Activated B cell treated with CpG ODN at 0.5 μM for 24 hours (primary cell): Measurements from ENCODE around the gene LLCFC1. TPM values are rescaled to one million over a fixed set of nuclear protein-coding genes. Genes with fewer than 3 reads are reported as not detected.
"Not testable (repeated sequence)": the region's sequence is repeated elsewhere in the genome, so short reads cannot be mapped to it uniquely, and the experiment has no call there.

ENCODE experiments used
- ATAC-seq: fragments of 200-7000 bp; cut with Tn5 transposase; one replicate; pipeline ENCODE4 v1.10.0; 2021; ENCODE audit warnings: low read depth, mild to moderate bottlenecking, moderate library complexity
- CTCF ChIA-PET: fragments of 350-600 bp; sonication (Branson Sonifier 250); formaldehyde crosslinking; loops from one replicate; lab custom pipeline; 2021; ENCODE audit warnings: antibody characterized with exemption; lab: Charles Lee
- POLR2A ChIA-PET: fragments of 350-600 bp; sonication (Branson Sonifier 250); formaldehyde crosslinking; loops from one replicate; lab custom pipeline; 2021; ENCODE audit warnings: antibody characterized with exemption; lab: Charles Lee
- DNase-seq: peaks from one replicate; pipeline ENCODE4 v3.0.0; 2022
- H3K27ac Mint-ChIP-seq: one replicate; pipeline ENCODE4 v1.8.0; 2020; ENCODE audit warnings: mixed read lengths
- H3K27me3 Mint-ChIP-seq: one replicate; pipeline ENCODE4 v1.8.0; 2021; ENCODE audit warnings: mixed read lengths
- H3K36me3 Mint-ChIP-seq: one replicate; pipeline ENCODE4 v1.8.0; 2021; ENCODE audit warnings: low read depth, mixed read lengths
- H3K4me1 Mint-ChIP-seq: one replicate; pipeline ENCODE4 v1.8.0; 2021; ENCODE audit warnings: mixed read lengths
- H3K4me3 Mint-ChIP-seq: one replicate; pipeline ENCODE4 v1.8.0; 2020; ENCODE audit warnings: mild to moderate bottlenecking, mixed read lengths
- H3K9me3 Mint-ChIP-seq: one replicate; pipeline ENCODE4 v1.8.0; 2020; ENCODE audit warnings: mixed read lengths
- CTCF ChIP-seq: fragments of 200-600 bp; IDR thresholded peaks from one replicate; pipeline ENCODE4 v1.8.0; 2022; ENCODE audit warnings: antibody characterized with exemption, mild to moderate bottlenecking
- intact Hi-C: fragments of 100-400 bp; cut with micrococcal nuclease; formaldehyde crosslinking; loops from one replicate; pipeline ENCODE4 v1.15.1; 2024
- total RNA-seq: library from RNA; stranded (reverse); gene quantifications from 2 replicates; pipeline ENCODE4 v1.2.3, GENCODE V29; 2022

Gene LLCFC1
- total RNA-seq, 1 donor from 2014 or later = not detected

- no peak for TF ChIP-seq CTCF
- Mint-ChIP-seq H3K36me3 (no peaks in the 10 kb centered on the region), H3K27me3 (peaks cover 35% of the 10 kb centered on the region), H3K27ac (no peak overlapping the region), H3K4me3 (no peak overlapping the region), H3K9me3 (no peaks in the 10 kb centered on the region), H3K4me1 (no peaks in the 10 kb centered on the region)
- no peak for DNase-seq
- ATAC-seq = no peak
- intact Hi-C loops = no loop called here
- POLR2A ChIA-PET = no interaction called here
- CTCF ChIA-PET = no interaction called here
Measured at GRCh38 chr7:142963993-142964392, 24.7 kb downstream of the LLCFC1 start.

GRCh38 chr7:142964502-142965246, 25.4 kb downstream of the LLCFC1 start:
- Mint-ChIP-seq H3K4me1 (no peaks in the 10 kb centered on the region), H3K9me3 (no peaks in the 10 kb centered on the region), H3K36me3 (no peaks in the 10 kb centered on the region), H3K4me3 (no peak overlapping the region), H3K27me3 (peaks cover 33% of the 10 kb centered on the region), H3K27ac (no peak overlapping the region)
- CTCF ChIA-PET = no interaction called here
- POLR2A ChIA-PET = no interaction called here
- DNase-seq (no peak), ATAC-seq (no peak)
- no peak for TF ChIP-seq CTCF
- intact Hi-C loops = no loop called here

DNA sequence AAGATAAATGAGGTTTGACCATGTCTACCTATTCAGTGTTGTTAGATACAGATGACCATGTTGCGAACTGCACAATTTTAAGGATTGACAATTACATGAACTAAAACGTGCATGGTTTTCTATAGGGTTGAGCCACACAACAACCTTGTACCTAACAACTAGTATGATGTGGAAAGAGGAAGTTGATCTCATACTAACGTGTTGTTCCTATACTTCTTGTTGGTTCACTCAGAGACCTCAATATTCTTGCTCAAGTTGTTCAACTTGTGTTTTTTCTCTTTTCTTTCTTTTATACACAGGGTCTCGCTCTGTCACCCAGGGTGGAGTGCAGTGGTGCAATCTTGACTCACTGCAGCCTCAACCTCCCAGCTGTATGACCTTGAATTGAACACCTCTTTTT, 28.9 kb downstream of the LLCFC1 start:
- ChIA-PET POLR2A (no interaction called here), CTCF (no interaction called here)
- Mint-ChIP-seq H3K36me3 (no peaks in the 10 kb centered on the region), H3K27ac (no peak overlapping the region), H3K4me1 (no peaks in the 10 kb centered on the region), H3K4me3 (no peak overlapping the region), H3K27me3 (peaks cover 24% of the 10 kb centered on the region), H3K9me3 (no peaks in the 10 kb centered on the region)
- no peak for DNase-seq
- intact Hi-C loops = no loop called here
- no peak for ATAC-seq
- TF ChIP-seq CTCF = no peak

- Mint-ChIP-seq H3K27me3 (peaks cover 16% of the 10 kb centered on the region), H3K4me3 (no peak overlapping the region), H3K4me1 (no peaks in the 10 kb centered on the region), H3K36me3 (no peaks in the 10 kb centered on the region), H3K27ac (no peak overlapping the region), H3K9me3 (no peaks in the 10 kb centered on the region)
- DNase-seq (no peak), ATAC-seq (no peak)
- CTCF ChIA-PET = no interaction called here
- intact Hi-C loops = no loop called here
- no peak for TF ChIP-seq CTCF
- POLR2A ChIA-PET = no interaction called here
Measured at GRCh38 chr7:142969183-142969582, 29.9 kb downstream of the LLCFC1 start.

DNA sequence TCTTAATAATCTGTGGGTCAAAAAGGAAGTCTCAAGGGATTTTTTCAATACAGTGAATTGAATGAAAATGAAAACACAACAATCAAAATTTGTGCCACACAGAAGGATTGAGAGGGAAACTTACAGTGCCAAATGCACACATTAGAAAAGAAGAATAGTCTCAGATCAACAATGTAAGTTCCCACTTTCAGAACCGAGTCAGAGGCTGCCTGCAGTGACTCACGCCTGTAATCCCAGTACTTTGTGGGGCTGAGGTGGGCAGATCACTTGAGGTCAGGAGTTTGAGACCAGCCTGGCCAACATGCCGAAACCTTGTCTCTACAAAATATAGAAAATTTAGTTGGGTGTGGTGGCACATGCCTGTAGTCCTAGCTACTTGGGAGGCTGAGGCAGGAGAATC, 35.3 kb downstream of the LLCFC1 start:
- ATAC-seq = no peak
- DNase-seq = no peak
- no peak for TF ChIP-seq CTCF
- Mint-ChIP-seq H3K4me1 (no peaks in the 10 kb centered on the region), H3K36me3 (no peaks in the 10 kb centered on the region), H3K27ac (no peak overlapping the region), H3K27me3 (peaks cover 7% of the 10 kb centered on the region), H3K9me3 (peaks cover 5% of the 10 kb centered on the region), H3K4me3 (no peak overlapping the region)
- CTCF ChIA-PET = no interaction called here
- POLR2A ChIA-PET = no interaction called here
- intact Hi-C loops = no loop called here

GRCh38 chr7:142978402-142978801, 39.1 kb downstream of the LLCFC1 start:
- DNase-seq, H3K36me3 Mint-ChIP-seq, POLR2A ChIA-PET, intact Hi-C loops, CTCF ChIA-PET, ATAC-seq, H3K4me3 Mint-ChIP-seq, H3K27ac Mint-ChIP-seq, H3K4me1 Mint-ChIP-seq: not testable (repeated sequence)
- H3K9me3 Mint-ChIP-seq = peaks cover 13% of the 10 kb centered on the region
- peaks cover 10% of the 10 kb centered on the region for H3K27me3 Mint-ChIP-seq
